Measurements from ENCODE around the gene BORCS5.

DNA sequence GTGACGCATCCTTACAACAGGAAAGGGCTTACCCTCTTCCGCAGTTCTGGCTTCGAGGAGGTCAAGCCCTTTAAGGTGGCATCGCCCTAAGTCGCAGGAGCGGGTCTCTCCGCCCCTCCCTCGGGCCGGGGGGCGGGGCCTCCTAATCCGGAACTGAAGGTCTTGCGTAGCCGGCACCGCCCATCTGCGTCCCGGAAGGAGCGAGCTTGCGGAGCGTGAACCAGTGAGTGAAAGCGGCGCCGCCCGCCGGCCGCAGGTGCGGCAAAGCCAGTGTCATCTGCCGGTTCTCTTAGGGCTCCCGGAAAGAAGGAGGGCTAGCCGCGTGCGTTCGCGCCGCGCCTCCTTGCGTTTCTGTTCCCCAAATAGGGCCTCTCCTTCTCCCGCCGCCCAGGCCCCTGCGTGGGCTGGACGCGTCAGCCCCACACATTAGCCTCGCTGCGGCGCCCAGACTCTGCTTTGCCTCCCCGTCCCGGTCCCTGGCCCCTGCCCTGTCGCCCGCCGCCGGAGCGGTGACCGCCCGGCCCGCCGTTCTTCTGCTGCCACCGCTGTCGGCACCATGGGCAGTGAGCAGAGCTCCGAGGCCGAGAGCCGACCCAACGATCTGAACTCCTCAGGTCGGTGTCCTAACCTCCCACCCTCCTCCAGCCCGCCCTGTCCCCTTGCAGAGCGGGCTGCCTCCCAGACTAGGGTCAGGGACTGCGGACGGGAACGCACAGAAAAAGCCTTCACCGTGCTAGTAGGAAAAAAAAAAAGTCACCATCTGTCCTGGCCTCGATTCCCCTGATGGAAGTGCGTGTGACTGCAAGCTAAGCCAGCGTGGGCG is at the start of gene BORCS5:
- TF ChIP-seq EZH2 (IDR thresholded peaks at IDR 0.05; ENCODE audit: low read length, missing control alignments), result no peak
- TF ChIP-seq, protein P1, sequence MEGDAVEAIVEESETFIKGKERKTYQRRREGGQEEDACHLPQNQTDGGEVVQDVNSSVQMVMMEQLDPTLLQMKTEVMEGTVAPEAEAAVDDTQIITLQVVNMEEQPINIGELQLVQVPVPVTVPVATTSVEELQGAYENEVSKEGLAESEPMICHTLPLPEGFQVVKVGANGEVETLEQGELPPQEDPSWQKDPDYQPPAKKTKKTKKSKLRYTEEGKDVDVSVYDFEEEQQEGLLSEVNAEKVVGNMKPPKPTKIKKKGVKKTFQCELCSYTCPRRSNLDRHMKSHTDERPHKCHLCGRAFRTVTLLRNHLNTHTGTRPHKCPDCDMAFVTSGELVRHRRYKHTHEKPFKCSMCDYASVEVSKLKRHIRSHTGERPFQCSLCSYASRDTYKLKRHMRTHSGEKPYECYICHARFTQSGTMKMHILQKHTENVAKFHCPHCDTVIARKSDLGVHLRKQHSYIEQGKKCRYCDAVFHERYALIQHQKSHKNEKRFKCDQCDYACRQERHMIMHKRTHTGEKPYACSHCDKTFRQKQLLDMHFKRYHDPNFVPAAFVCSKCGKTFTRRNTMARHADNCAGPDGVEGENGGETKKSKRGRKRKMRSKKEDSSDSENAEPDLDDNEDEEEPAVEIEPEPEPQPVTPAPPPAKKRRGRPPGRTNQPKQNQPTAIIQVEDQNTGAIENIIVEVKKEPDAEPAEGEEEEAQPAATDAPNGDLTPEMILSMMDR (conservative IDR thresholded peaks at IDR 0.05 in 1 of 2, IDR thresholded peaks at IDR 0.05 in 1 of 2; ENCODE audit: low read depth in 1 of 2, low read length in 2 of 2), result peak; percentile 6 to 16

Data from fibroblast of lung (primary cell).